Lung (tissue), 12 donors: ENCODE data around the gene SLC4A1. TPM values are rescaled to one million over a fixed set of nuclear protein-coding genes. Genes with fewer than 3 reads are reported as not detected.

ENCODE experiments used
- ATAC-seq: fragments of 200-7000 bp; cut with Tn5 transposase; one replicate; pipeline ENCODE4 v1.9.1; 2020; ENCODE audit warnings: moderate number of reproducible peaks; ENCODE audit not compliant: insufficient read depth, low FRiP score
- DNase-seq, 3 donors: peaks; one replicate each; pipeline ENCODE4 v3.0.0-alpha.2; 2013 to 2017
- H3K27ac ChIP-seq, 2 donors: one replicate each; pipeline ENCODE4 v1.5.1; 2013; ENCODE audit warnings: mild to moderate bottlenecking in 2 of 2, moderate library complexity in 2 of 2, control low read depth in 1 of 2, inconsistent platforms in 1 of 2, low read depth in 1 of 2, low read length in 1 of 2
- H3K27me3 ChIP-seq, 3 donors: one replicate each; pipeline ENCODE4 v1.5.1; 2013; ENCODE audit warnings: low read length in 2 of 3; ENCODE audit not compliant: control insufficient read depth in 3 of 3, insufficient read depth in 3 of 3
- H3K36me3 ChIP-seq, 4 donors: one replicate each; pipeline ENCODE4 v1.5.1; 2013; ENCODE audit warnings: low read length in 4 of 4, mild to moderate bottlenecking in 1 of 4, moderate library complexity in 1 of 4; ENCODE audit not compliant: control insufficient read depth in 4 of 4, insufficient read depth in 4 of 4
- H3K4me1 ChIP-seq, 5 donors: one replicate each; pipeline ENCODE4 v1.5.1; 2013; ENCODE audit warnings: low read length in 5 of 5, mild to moderate bottlenecking in 2 of 5, moderate library complexity in 1 of 5; ENCODE audit not compliant: control insufficient read depth in 5 of 5, insufficient read depth in 5 of 5
- H3K4me3 ChIP-seq: one replicate; pipeline ENCODE4 v1.5.1; 2013; ENCODE audit warnings: mild to moderate bottlenecking, control low read depth, moderate library complexity
- H3K9ac ChIP-seq, 2 donors: one replicate each; pipeline ENCODE4 v1.5.1; 2013; ENCODE audit warnings: low read length in 2 of 2, control low read depth in 1 of 2; ENCODE audit not compliant: insufficient read depth in 1 of 2
- H3K9me3 ChIP-seq, 4 donors: one replicate each; pipeline ENCODE4 v1.5.1; 2013; ENCODE audit warnings: low read length in 3 of 4, mild to moderate bottlenecking in 1 of 4, moderate library complexity in 1 of 4; ENCODE audit not compliant: control insufficient read depth in 4 of 4, insufficient read depth in 3 of 4
- CTCF ChIP-seq: IDR thresholded peaks from 2 replicates; pipeline ENCODE4 v1.5.1; 2012; ENCODE audit warnings: mild to moderate bottlenecking; ENCODE audit errors: control extremely low read depth, extremely low read depth
- WGBS, 2 donors: extraction: QIAGEN DNeasy Blood & Tissue Kit; methylation state at CpG; one replicate each; pipeline ENCODE4 v1.1.7; 2013; 5-methylcytosine and 5-hydroxymethylcytosine counted together
- polyA plus RNA-seq, 2 donors: library from polyadenylated mRNA; stranded (reverse); fragments of 200-250 nt; gene quantifications; one replicate each; pipeline ENCODE4 v1.2.1, GENCODE V29; 2013
- total RNA-seq, 2 donors: library from RNA; depleted of rRNA in 1 of 2; stranded (reverse); fragments of >200 nt in 1 of 2; gene quantifications; one replicate each; pipeline ENCODE4 v1.2.1, GENCODE V29; 2014 to 2021
- donor health status: control.
- donor health status: control.
- donor health status: Bipolar disorder and iron deficiency.
- donor health status: healthy.
- donor health status: DM: yes; HTN: yes; CAD: no.

The SLC4A1 gene
- total and polyA plus RNA-seq, 4 donors = 0.10 to 40.9 (median 0.77) TPM

GRCh38 chr17:44205962-44206824 is 61.7 kb downstream of the SLC4A1 start:
- DNase-seq (peak in 1 of 3 donors; percentile 9), ATAC-seq (no peak)
- Histone ChIP-seq H3K4me1 (peaks cover 0 to 12% (median 3%) of the 10 kb centered on the region in 5 donors), H3K27me3 (no peaks in the 10 kb centered on the region), H3K4me3 (no peak overlapping the region), H3K36me3 (peaks cover 12 to 40% (median 29%) of the 10 kb centered on the region in 4 donors), H3K27ac (no peak overlapping the region), H3K9me3 (peaks cover 0 to 2% (median 0%) of the 10 kb centered on the region in 4 donors), H3K9ac (no peak overlapping the region)
- no peak for TF ChIP-seq CTCF
- WGBS, 2 donors = 59 to 61% methylated on average over 13 of the region's 13 CpGs

GRCh38 chr17:44204441-44204882 is 63.5 kb downstream of the SLC4A1 start:
- H3K27me3 ChIP-seq = no peaks in the 10 kb centered on the region
- H3K36me3 ChIP-seq = peaks cover 12 to 28% (median 21%) of the 10 kb centered on the region in 4 donors
- ATAC-seq (no peak), DNase-seq (no peak)
- no peak overlapping the region for H3K9ac ChIP-seq
- no peak for TF ChIP-seq CTCF
- WGBS, 2 donors = 59% methylated on average over 5 of the region's 5 CpGs
- H3K9me3 ChIP-seq = peaks cover 0 to 2% (median 0%) of the 10 kb centered on the region in 4 donors
- no peak overlapping the region for H3K4me3 ChIP-seq
- peaks cover 0 to 10% (median 7%) of the 10 kb centered on the region in 5 donors for H3K4me1 ChIP-seq
- H3K27ac ChIP-seq = peak overlapping the region in 1 of 2 donors; percentile 21

DNA sequence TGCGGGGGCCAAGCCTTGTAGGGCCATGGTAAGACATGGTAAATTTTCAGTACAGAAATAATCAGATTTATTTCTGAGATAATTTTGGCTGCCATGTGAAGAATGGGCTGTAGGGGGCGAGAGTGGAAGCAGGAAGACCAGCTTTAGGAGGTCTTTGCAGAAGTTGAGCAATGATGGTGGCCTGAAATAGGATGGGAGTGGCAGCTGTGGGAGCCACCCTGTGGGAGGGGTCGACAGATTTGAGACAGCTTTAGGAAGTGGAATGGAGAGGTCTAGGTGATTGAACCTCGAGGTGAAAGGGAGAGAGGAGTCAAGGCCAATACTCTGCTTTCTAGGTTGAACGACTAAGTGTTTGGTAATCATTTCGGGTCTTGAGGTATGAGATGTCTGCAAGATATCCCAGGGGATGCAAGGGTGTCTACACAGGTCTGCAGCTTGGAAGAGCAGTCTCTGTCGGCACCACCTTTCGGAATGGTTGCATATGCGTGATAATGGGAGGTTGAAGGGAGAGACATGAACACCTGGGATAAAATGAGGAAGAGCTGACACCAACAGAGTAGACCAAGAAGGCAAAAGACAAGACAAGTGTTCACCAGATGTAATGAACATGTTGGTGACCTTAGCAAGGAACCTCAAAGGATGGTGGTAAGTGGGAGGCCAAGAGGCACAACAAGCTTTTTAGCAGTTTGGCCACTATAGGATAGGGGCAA is 64.0 kb downstream of the SLC4A1 start:
- peak; percentile 52 to 74 (median 70) for DNase-seq
- peak overlapping the region in 1 of 2 donors; percentile 8 for H3K27ac ChIP-seq
- peaks cover 0 to 2% (median 0%) of the 10 kb centered on the region in 4 donors for H3K9me3 ChIP-seq
- no peaks in the 10 kb centered on the region for H3K27me3 ChIP-seq
- H3K4me3 ChIP-seq = no peak overlapping the region
- no peak for ATAC-seq
- WGBS, 2 donors = 43 to 49% methylated on average over 9 of the region's 9 CpGs
- no peak overlapping the region for H3K9ac ChIP-seq
- peaks cover 0 to 10% (median 7%) of the 10 kb centered on the region in 5 donors for H3K4me1 ChIP-seq
- peaks cover 6 to 23% (median 16%) of the 10 kb centered on the region in 4 donors for H3K36me3 ChIP-seq
- TF ChIP-seq CTCF = peak; percentile 32
